ENCODE data around the gene ATP6V1G1. TPM values are rescaled to one million over a fixed set of nuclear protein-coding genes. Genes with fewer than 3 reads are reported as not detected.
"Not testable (repeated sequence)": the region's sequence is repeated elsewhere in the genome, so short reads cannot be mapped to it uniquely, and the experiment has no call there.

ATP6V1G1 gene
- total and polyA plus RNA-seq, 2 of the 13 experiments (the other 11 are each of a cell fraction or from before 2014, with no cell fraction given): 108 to 158 TPM

DNA sequence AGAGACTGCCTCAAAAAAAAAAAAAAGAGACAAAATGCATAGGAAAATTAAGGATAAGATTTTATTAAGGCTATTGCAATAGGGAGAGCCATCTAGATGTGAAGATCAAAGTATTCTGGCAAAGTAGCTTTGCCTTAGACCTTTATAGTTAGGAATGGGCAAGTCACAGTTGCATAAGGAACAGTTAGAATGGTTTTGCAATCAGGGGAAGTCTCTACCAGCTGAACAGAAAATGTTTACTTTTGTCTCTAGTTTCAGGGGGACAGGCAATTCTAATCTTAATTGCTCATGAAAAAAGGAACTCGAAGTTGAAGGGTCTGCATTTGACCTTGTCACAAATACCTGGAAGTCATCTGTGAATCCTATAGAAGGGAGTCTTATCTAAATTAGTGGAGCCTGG, 13.1 kb upstream of the ATP6V1G1 start (continued):
- TF ChIP-seq, protein P1, sequence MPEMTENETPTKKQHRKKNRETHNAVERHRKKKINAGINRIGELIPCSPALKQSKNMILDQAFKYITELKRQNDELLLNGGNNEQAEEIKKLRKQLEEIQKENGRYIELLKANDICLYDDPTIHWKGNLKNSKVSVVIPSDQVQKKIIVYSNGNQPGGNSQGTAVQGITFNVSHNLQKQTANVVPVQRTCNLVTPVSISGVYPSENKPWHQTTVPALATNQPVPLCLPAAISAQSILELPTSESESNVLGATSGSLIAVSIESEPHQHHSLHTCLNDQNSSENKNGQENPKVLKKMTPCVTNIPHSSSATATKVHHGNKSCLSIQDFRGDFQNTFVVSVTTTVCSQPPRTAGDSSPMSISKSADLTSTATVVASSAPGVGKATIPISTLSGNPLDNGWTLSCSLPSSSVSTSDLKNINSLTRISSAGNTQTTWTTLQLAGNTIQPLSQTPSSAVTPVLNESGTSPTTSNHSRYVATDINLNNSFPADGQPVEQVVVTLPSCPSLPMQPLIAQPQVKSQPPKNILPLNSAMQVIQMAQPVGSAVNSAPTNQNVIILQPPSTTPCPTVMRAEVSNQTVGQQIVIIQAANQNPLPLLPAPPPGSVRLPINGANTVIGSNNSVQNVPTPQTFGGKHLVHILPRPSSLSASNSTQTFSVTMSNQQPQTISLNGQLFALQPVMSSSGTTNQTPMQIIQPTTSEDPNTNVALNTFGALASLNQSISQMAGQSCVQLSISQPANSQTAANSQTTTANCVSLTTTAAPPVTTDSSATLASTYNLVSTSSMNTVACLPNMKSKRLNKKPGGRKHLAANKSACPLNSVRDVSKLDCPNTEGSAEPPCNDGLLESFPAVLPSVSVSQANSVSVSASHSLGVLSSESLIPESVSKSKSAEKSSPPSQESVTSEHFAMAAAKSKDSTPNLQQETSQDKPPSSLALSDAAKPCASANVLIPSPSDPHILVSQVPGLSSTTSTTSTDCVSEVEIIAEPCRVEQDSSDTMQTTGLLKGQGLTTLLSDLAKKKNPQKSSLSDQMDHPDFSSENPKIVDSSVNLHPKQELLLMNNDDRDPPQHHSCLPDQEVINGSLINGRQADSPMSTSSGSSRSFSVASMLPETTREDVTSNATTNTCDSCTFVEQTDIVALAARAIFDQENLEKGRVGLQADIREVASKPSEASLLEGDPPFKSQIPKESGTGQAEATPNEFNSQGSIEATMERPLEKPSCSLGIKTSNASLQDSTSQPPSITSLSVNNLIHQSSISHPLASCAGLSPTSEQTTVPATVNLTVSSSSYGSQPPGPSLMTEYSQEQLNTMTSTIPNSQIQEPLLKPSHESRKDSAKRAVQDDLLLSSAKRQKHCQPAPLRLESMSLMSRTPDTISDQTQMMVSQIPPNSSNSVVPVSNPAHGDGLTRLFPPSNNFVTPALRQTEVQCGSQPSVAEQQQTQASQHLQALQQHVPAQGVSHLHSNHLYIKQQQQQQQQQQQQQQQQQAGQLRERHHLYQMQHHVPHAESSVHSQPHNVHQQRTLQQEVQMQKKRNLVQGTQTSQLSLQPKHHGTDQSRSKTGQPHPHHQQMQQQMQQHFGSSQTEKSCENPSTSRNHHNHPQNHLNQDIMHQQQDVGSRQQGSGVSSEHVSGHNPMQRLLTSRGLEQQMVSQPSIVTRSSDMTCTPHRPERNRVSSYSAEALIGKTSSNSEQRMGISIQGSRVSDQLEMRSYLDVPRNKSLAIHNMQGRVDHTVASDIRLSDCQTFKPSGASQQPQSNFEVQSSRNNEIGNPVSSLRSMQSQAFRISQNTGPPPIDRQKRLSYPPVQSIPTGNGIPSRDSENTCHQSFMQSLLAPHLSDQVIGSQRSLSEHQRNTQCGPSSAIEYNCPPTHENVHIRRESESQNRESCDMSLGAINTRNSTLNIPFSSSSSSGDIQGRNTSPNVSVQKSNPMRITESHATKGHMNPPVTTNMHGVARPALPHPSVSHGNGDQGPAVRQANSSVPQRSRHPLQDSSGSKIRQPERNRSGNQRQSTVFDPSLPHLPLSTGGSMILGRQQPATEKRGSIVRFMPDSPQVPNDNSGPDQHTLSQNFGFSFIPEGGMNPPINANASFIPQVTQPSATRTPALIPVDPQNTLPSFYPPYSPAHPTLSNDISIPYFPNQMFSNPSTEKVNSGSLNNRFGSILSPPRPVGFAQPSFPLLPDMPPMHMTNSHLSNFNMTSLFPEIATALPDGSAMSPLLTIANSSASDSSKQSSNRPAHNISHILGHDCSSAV (CRISPR knock-in tag; IDR thresholded peaks at IDR 0.05; ENCODE audit: borderline replicate concordance): no peak
- TF ChIP-seq, protein P2, sequence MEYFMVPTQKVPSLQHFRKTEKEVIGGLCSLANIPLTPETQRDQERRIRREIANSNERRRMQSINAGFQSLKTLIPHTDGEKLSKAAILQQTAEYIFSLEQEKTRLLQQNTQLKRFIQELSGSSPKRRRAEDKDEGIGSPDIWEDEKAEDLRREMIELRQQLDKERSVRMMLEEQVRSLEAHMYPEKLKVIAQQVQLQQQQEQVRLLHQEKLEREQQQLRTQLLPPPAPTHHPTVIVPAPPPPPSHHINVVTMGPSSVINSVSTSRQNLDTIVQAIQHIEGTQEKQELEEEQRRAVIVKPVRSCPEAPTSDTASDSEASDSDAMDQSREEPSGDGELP (IDR thresholded peaks at IDR 0.05; ENCODE audit: borderline replicate concordance, low read depth): peak; percentile 93
- TF ChIP-seq, protein P3, sequence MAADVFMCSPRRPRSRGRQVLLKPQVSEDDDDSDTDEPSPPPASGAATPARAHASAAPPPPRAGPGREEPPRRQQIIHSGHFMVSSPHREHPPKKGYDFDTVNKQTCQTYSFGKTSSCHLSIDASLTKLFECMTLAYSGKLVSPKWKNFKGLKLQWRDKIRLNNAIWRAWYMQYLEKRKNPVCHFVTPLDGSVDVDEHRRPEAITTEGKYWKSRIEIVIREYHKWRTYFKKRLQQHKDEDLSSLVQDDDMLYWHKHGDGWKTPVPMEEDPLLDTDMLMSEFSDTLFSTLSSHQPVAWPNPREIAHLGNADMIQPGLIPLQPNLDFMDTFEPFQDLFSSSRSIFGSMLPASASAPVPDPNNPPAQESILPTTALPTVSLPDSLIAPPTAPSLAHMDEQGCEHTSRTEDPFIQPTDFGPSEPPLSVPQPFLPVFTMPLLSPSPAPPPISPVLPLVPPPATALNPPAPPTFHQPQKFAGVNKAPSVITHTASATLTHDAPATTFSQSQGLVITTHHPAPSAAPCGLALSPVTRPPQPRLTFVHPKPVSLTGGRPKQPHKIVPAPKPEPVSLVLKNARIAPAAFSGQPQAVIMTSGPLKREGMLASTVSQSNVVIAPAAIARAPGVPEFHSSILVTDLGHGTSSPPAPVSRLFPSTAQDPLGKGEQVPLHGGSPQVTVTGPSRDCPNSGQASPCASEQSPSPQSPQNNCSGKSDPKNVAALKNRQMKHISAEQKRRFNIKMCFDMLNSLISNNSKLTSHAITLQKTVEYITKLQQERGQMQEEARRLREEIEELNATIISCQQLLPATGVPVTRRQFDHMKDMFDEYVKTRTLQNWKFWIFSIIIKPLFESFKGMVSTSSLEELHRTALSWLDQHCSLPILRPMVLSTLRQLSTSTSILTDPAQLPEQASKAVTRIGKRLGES (CRISPR knock-in tag; IDR thresholded peaks at IDR 0.05; ENCODE audit: borderline replicate concordance): no peak
- TF ChIP-seq NFRKB (IDR thresholded peaks at IDR 0.05): no peak
- TF ChIP-seq, protein P4, sequence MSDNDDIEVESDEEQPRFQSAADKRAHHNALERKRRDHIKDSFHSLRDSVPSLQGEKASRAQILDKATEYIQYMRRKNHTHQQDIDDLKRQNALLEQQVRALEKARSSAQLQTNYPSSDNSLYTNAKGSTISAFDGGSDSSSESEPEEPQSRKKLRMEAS (IDR thresholded peaks at IDR 0.05): no peak

DNA sequence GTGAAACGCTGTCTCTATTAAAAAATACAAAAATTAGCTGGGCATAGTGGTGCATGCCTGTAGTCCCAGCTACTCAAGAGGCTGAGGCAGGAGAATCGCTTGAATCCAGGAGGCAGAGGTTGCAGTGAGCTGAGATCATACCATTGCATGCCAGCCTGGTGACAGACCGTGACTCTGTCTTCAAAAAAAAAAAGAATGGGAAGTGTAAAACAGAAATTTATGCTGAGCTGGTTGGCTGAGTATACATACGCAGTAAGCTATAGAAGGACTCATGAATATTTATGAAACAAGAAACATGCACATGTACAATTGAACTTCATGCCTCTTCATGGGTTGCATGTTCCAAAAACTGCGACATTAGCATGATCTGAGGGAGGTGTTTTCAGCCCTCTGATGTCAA, 10.8 kb upstream of the ATP6V1G1 start:
- not testable (repeated sequence) for ATAC-seq

More for the DNA sequence above, 10.8 kb upstream of the ATP6V1G1 start:
- H3K27ac ChIP-seq (ENCODE audit: extremely low read length, insufficient read depth, low read length); BruUV-seq (replicated peaks); H3K79me2 ChIP-seq (ENCODE audit: insufficient read depth, low read length); H4K20me1 ChIP-seq (ENCODE audit: insufficient read depth, low read length); H3K4me2 ChIP-seq (ENCODE audit: low read depth, low read length); H2AFZ ChIP-seq (ENCODE audit: low read length); H3K9me3 ChIP-seq (ENCODE audit: low read length); DNase-seq (ENCODE audit: low spot score); FAIRE-seq; H3K27me3 ChIP-seq (ENCODE audit: control insufficient read depth in 1 of 2, insufficient read depth in 2 of 2, low read length in 2 of 2); H3K36me3 ChIP-seq (replicated peaks in 1 of 2; ENCODE audit: control insufficient read depth in 1 of 2, insufficient read depth in 2 of 2, low read length in 2 of 2); H3K4me3 ChIP-seq (replicated peaks in 1 of 3; ENCODE audit: insufficient read depth in 1 of 3, low read depth in 2 of 3, low read length in 3 of 3); intact Hi-C loops (cut with micrococcal nuclease; ENCODE audit: unreplicated experiment); CTCF ChIA-PET (ENCODE audit: low intra/inter-chr PET ratio, low total read pairs); H3K9ac ChIP-seq (ENCODE audit: insufficient read depth, low read depth, low read length); in situ Hi-C loops (cut with HindIII; ENCODE audit: extremely low pct_ligation_motif_present, low pct_unique_long_range_greater_than_20kb): not testable (repeated sequence)
- WGBS (ENCODE audit: low lambda C conversion rate): 47% methylated on average over 5 of the region's 5 CpGs
- peaks cover 38% of the 10 kb centered on the region for H3K4me1 ChIP-seq (ENCODE audit: insufficient read depth, low read length)
- POLR2A ChIA-PET: interaction anchor here (6.4 kb wide), 1 partner anchor 11 kb away, joined by 47 read pairs; the partner anchor contains the start of gene ATP6V1G1
